ENCODE results near the gene CDC20.

The CDC20 gene

GRCh38 chr1:43329995-43330751, 28.6 kb upstream of the CDC20 start:
- DNase-seq: peak; percentile 97

GRCh38 chr1:43331688-43332087, 27.1 kb upstream of the CDC20 start:
- no peak for DNase-seq

- no peak for DNase-seq
Measured at GRCh38 chr1:43334453-43335205, 24.2 kb upstream of the CDC20 start.

- no peak for DNase-seq
Measured at GRCh38 chr1:43337588-43337987, 21.2 kb upstream of the CDC20 start, which contains the start of gene MPL. Gene MPL (plus strand): TSS chr1:43337818. CDS start chr1:43337849, 31 bp downstream.

GRCh38 chr1:43338001-43338400, 20.8 kb upstream of the CDC20 start:
- DNase-seq: no peak

GRCh38 chr1:43339584-43340232, 19.1 kb upstream of the CDC20 start:
- DNase-seq: no peak

GRCh38 chr1:43340559-43340958, 18.2 kb upstream of the CDC20 start:
- DNase-seq: no peak

- no peak for DNase-seq
Measured at GRCh38 chr1:43344267-43344850, 14.4 kb upstream of the CDC20 start.

GRCh38 chr1:43345120-43345519, 13.7 kb upstream of the CDC20 start:
- no peak for DNase-seq

- no peak for DNase-seq
Measured at GRCh38 chr1:43346636-43347035, 12.1 kb upstream of the CDC20 start.

- DNase-seq: no peak
Measured at GRCh38 chr1:43348343-43348808, 10.4 kb upstream of the CDC20 start.

- DNase-seq: peak; percentile 74
Measured at GRCh38 chr1:43348809-43349593, 9.8 kb upstream of the CDC20 start.

GRCh38 chr1:43349594-43350306, 9.0 kb upstream of the CDC20 start:
- no peak for DNase-seq

- DNase-seq: no peak
Measured at GRCh38 chr1:43350976-43351375, 7.8 kb upstream of the CDC20 start.

- no peak for DNase-seq
Measured at GRCh38 chr1:43351421-43352350, 7.1 kb upstream of the CDC20 start.

- no peak for DNase-seq
Measured at GRCh38 chr1:43352351-43352705, 6.5 kb upstream of the CDC20 start.

- no peak for DNase-seq
Measured at GRCh38 chr1:43352881-43353280, 5.9 kb upstream of the CDC20 start.

GRCh38 chr1:43354471-43354870, 4.3 kb upstream of the CDC20 start:
- DNase-seq: no peak

- no peak for DNase-seq
Measured at GRCh38 chr1:43354936-43355335, 3.8 kb upstream of the CDC20 start.

- no peak for DNase-seq
Measured at GRCh38 chr1:43357251-43357650, 1.5 kb upstream of the CDC20 start.
